Lower leg skin (tissue), 3 donors: Measurements from ENCODE around the gene SORCS2.

Experiments used
- CTCF ChIP-seq, 3 donors: fragments of 450-650 bp; IDR thresholded peaks; one replicate each; pipeline ENCODE4 v1.5.1; 2016; ENCODE audit warnings: antibody characterized with exemption in 3 of 3, mild to moderate bottlenecking in 3 of 3, moderate library complexity in 2 of 3
- POLR2A ChIP-seq, 2 donors: fragments of 450-650 bp; IDR thresholded peaks; one replicate each; pipeline ENCODE4 v1.6.1; 2016 to 2017; ENCODE audit warnings: antibody characterized with exemption in 2 of 2, mild to moderate bottlenecking in 1 of 2, moderate library complexity in 1 of 2

GRCh38 chr4:7333024-7333780 lies 140.9 kb downstream of the SORCS2 start:
- TF ChIP-seq CTCF (IDR thresholded peaks at IDR 0.05) (no peak), POLR2A (IDR thresholded peaks at IDR 0.05) (no peak)
